Neural progenitor cell (in vitro differentiated cells): Measurements from ENCODE around the gene LIMA1.

ENCODE experiments used
- CTCF ChIP-seq: fragments of 200-600 bp; sonication (generic); IDR thresholded peaks from 2 replicates; pipeline ENCODE4 v1.5.1; 2017; ENCODE audit warnings: antibody characterized with exemption, mild to moderate bottlenecking
- EZH2phosphoT487 ChIP-seq: fragments of 200-600 bp; sonication (generic); IDR thresholded peaks from 2 replicates; pipeline ENCODE4 v1.6.1; 2017; ENCODE audit warnings: antibody characterized with exemption

GRCh38 chr12:50188241-50188781, 95.0 kb downstream of the LIMA1 start:
- TF ChIP-seq CTCF: no peak
- no peak for TF ChIP-seq EZH2phosphoT487
